Adipocyte (in vitro differentiated cells): ENCODE data around the gene TRIM6.

Source experiments
- DNase-seq: peaks from one replicate; pipeline ENCODE4 v3.0.0-alpha.2; 2015; ENCODE audit warnings: low read depth
- H3K27me3 ChIP-seq: replicated peaks from 2 replicates; pipeline ENCODE4 v1.7.0; 2013; ENCODE audit warnings: mild to moderate bottlenecking, low read length, moderate library complexity; ENCODE audit not compliant: control insufficient read depth, insufficient read depth
- H3K36me3 ChIP-seq: 2 replicates; pipeline ENCODE4 v1.7.0; 2013; ENCODE audit warnings: low read length, mild to moderate bottlenecking, moderate library complexity; ENCODE audit not compliant: control insufficient read depth, insufficient read depth, severe bottlenecking
- H3K4me1 ChIP-seq: 2 replicates; pipeline ENCODE4 v1.7.0; 2013; ENCODE audit warnings: mild to moderate bottlenecking, low read length, moderate library complexity; ENCODE audit not compliant: control insufficient read depth, insufficient read depth
- H3K4me3 ChIP-seq: 2 replicates; pipeline ENCODE4 v1.7.0; 2013; ENCODE audit warnings: mild to moderate bottlenecking, low read length, moderate library complexity
- H3K9ac ChIP-seq: 2 replicates; pipeline ENCODE4 v1.7.0; 2013; ENCODE audit warnings: mild to moderate bottlenecking, low read length, moderate library complexity
- H3K9me3 ChIP-seq: 2 replicates; pipeline ENCODE4 v1.7.0; 2013; ENCODE audit warnings: mild to moderate bottlenecking, low read length, moderate library complexity; ENCODE audit not compliant: control insufficient read depth

TRIM6 gene

DNA sequence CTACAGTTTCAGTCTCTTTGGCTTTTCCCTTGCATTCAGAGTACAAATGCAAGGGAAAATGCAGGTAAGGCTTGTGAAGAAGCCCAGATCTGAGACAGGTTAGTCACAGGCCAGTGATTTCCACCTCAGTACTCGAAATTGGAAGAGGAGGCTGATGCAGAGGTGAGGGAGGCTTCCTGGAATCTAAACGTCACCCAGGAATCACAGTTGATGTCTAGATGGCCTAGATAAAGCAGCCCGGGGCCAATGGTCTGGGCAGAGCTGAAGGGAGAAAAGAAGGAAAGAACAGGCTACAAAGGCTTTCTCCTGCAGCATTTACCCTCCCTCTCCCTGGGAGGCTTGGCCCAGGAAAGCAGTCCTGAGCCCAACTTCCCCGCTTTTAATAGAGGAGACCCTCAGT is 8.5 kb downstream of the TRIM6 start:
- Histone ChIP-seq H3K36me3 (no peaks in the 10 kb centered on the region), H3K9me3 (no peaks in the 10 kb centered on the region), H3K27me3 (no peaks in the 10 kb centered on the region), H3K9ac (no peak overlapping the region), H3K4me3 (no peak overlapping the region), H3K4me1 (peaks cover 16% of the 10 kb centered on the region)
- DNase-seq = no peak

DNA sequence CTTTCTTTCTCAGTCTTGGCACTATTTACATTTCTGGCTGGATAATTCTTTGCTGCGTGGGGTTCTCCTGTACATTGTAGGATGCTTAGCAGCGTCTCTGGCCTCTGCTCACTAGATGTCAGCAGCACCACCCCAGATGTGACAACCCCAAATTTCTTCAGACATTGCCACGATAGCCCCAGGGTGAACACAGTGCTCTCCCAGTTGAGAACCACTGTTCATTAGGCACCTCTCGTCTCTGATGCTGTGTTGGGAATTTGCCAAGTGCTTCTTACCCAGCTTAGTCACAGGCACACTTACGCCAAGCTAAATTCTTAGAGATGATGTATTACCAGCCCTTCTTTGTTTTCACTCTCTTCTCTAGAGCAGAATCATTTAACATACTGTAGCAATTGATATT is 9.4 kb downstream of the TRIM6 start:
- no peaks in the 10 kb centered on the region for H3K9me3 ChIP-seq
- no peak overlapping the region for H3K9ac ChIP-seq
- no peaks in the 10 kb centered on the region for H3K36me3 ChIP-seq
- no peak overlapping the region for H3K4me3 ChIP-seq
- peaks cover 13% of the 10 kb centered on the region for H3K4me1 ChIP-seq
- DNase-seq = peak; percentile 66
- H3K27me3 ChIP-seq = no peaks in the 10 kb centered on the region

- no peaks in the 10 kb centered on the region for H3K27me3 ChIP-seq
- H3K4me1 ChIP-seq = peaks cover 9% of the 10 kb centered on the region
- H3K9me3 ChIP-seq = no peaks in the 10 kb centered on the region
- no peak for DNase-seq
- H3K9ac ChIP-seq = peak overlapping the region; percentile 12
- H3K36me3 ChIP-seq = no peaks in the 10 kb centered on the region
- no peak overlapping the region for H3K4me3 ChIP-seq
These were observed 12.4 kb downstream of the TRIM6 start for GRCh38 chr11:5608808-5609207.

- Histone ChIP-seq H3K9me3 (no peaks in the 10 kb centered on the region), H3K36me3 (no peaks in the 10 kb centered on the region), H3K27me3 (no peaks in the 10 kb centered on the region), H3K4me1 (peaks cover 9% of the 10 kb centered on the region), H3K4me3 (no peak overlapping the region), H3K9ac (no peak overlapping the region)
- no peak for DNase-seq
These were observed 14.0 kb downstream of the TRIM6 start for GRCh38 chr11:5610446-5610845.

GRCh38 chr11:5611627-5612026 is 15.2 kb downstream of the TRIM6 start:
- Histone ChIP-seq H3K36me3 (no peaks in the 10 kb centered on the region), H3K4me3 (no peak overlapping the region), H3K4me1 (peaks cover 6% of the 10 kb centered on the region), H3K9ac (no peak overlapping the region), H3K9me3 (no peaks in the 10 kb centered on the region), H3K27me3 (no peaks in the 10 kb centered on the region)
- DNase-seq = no peak

GRCh38 chr11:5618807-5619206 is 22.4 kb downstream of the TRIM6 start:
- Histone ChIP-seq H3K4me1 (peaks cover 20% of the 10 kb centered on the region), H3K27me3 (no peaks in the 10 kb centered on the region), H3K9ac (no peak overlapping the region)

DNA sequence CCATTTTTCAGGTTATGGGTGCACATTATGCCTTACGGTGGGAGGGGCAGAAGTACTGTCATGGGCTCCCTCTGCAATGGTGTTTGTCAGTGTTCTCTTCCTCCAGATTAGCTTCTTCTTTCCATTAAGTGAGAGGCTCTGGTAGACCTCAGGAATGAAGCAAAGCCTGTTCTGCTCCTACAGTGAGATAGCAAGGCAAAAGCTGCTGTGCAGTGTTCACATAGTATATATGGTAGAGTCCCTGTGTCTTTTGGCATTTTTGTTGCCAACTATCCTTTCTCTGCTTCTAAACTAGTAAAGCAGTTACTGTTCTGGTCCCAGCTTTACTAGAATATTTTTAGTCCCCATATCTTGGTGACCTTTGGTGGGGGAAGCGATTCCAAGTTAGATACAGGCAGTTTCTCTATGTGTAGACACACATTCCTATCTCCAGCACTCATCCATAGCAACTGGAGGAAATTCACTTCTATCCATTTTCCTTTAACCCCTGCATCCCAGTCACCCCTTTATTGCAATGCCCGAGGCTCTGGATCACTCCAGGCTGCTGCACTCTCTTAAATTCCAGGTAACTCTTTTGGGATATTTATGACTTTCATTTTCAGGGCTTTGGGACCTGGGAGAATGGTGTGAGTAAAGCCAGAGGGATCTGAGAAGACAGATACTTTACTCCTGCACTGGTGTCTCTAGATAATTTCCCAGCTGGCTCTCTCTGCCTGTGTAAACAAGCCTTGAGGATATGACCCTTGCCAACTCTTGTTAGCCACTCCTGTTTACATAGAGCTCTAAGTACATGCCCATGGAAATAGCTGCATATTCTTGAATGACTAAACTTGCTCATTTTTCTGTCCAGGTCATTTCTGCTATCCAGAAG is 24.4 kb downstream of the TRIM6 start:
- Histone ChIP-seq H3K27me3 (no peaks in the 10 kb centered on the region), H3K4me3 (peak overlapping the region; percentile 50), H3K9ac (peak overlapping the region; percentile 56), H3K36me3 (no peaks in the 10 kb centered on the region), H3K9me3 (no peaks in the 10 kb centered on the region), H3K4me1 (peaks cover 34% of the 10 kb centered on the region)
- peak; percentile 78 for DNase-seq

More at GRCh38 chr11:5618807-5619206, 22.4 kb downstream of the TRIM6 start:
- H3K9me3 ChIP-seq = no peaks in the 10 kb centered on the region
- peak; percentile 49 for DNase-seq
- H3K36me3 ChIP-seq = no peaks in the 10 kb centered on the region
- no peak overlapping the region for H3K4me3 ChIP-seq

GRCh38 chr11:5621580-5621979 is 25.1 kb downstream of the TRIM6 start:
- peaks cover 41% of the 10 kb centered on the region for H3K4me1 ChIP-seq
- H3K27me3 ChIP-seq = no peaks in the 10 kb centered on the region
- no peak overlapping the region for H3K4me3 ChIP-seq
- peak overlapping the region; percentile 56 for H3K9ac ChIP-seq
- no peaks in the 10 kb centered on the region for H3K9me3 ChIP-seq
- no peaks in the 10 kb centered on the region for H3K36me3 ChIP-seq
- no peak for DNase-seq

- peaks cover 41% of the 10 kb centered on the region for H3K4me1 ChIP-seq
- no peaks in the 10 kb centered on the region for H3K9me3 ChIP-seq
- H3K36me3 ChIP-seq = no peaks in the 10 kb centered on the region
- no peaks in the 10 kb centered on the region for H3K27me3 ChIP-seq
- no peak for DNase-seq
- H3K4me3 ChIP-seq = no peak overlapping the region
- H3K9ac ChIP-seq = no peak overlapping the region
These were observed 26.4 kb downstream of the TRIM6 start for GRCh38 chr11:5622802-5623201.

DNA sequence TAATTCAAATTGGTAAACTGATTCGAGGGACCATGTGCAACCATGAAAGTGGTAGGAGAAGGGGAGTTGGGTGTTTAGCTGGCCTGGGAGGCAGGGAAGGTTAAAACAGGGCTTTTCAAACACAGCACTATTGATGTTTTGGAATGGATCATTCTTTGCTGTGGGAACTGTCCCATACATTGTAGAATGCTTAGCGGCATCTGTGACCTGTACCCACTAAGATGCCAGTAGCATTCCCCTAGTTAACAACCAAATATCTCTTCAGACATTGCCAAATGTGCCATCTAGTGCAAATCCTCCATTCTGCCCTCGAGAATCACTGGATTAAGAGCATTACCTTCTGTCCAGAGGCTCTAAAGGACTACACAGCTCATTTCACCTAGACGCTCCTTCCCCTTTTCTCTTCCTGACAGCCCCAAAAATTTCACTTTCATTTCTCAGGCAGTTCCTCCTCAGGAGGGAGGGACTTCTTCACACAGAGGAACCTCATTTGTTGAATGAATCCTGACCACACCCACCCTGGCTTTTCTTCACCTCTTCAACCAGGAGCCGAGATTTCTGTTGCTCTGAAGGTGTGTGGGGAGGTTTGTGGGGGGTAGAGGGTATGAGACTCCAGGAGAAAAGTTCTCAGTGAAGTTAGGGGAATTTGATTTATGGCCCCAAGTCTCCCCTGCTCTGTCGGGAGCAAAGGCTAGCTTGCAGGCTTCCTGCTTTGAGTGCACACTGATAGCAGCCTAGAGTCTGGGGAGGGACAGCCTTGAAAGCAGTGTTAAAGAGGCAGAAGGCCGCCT is 28.2 kb downstream of the TRIM6 start, which contains the start of gene TRIM34:
Gene TRIM34, plus strand, starts transcription at position 513 of the 791 bp plus-strand sequence. CDS start 7,331 bp downstream, outside the sequence.
- Histone ChIP-seq H3K9ac (peak within 1 kb of the TSS; percentile 87), H3K36me3 (no peaks in the 10 kb centered on the region), H3K4me3 (peak within 1 kb of the TSS; percentile 92), H3K4me1 (peaks cover 38% of the 10 kb centered on the region), H3K9me3 (no peaks in the 10 kb centered on the region), H3K27me3 (no peaks in the 10 kb centered on the region)
- DNase-seq = peak; percentile 87

DNA sequence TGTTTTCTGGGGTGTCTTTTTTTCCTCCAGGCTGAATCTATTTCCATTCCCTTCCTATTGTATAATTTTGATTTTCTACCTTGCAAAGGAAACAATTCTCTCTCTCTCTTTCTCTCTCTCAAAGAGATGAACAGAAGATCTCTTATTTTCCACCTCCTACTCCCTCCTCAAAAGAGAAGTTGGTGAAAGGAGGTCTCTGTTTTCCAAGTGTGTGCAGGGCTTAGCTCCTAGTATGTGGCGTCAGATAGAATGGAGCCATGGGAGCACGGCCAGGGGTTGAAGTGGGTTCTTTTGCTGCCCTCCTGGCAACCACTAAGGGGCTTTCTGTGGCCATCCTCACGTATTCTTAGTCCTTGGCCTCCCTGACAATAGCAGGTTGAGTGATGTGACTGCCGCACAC is 28.8 kb downstream of the TRIM6 start:
- DNase-seq = no peak
- Histone ChIP-seq H3K4me1 (peaks cover 37% of the 10 kb centered on the region), H3K36me3 (no peaks in the 10 kb centered on the region), H3K27me3 (no peaks in the 10 kb centered on the region), H3K9me3 (no peaks in the 10 kb centered on the region), H3K9ac (peak overlapping the region; percentile 87), H3K4me3 (peak overlapping the region; percentile 92)
